Thyroid gland (tissue), 4 donors: ENCODE results near the gene CYP1A1. TPM values are rescaled to one million over a fixed set of nuclear protein-coding genes. Genes with fewer than 3 reads are reported as not detected.

Experiments
- DNase-seq, 2 donors: peaks; one replicate each; pipeline ENCODE4 v3.0.0-alpha.2; 2019
- H3K27ac ChIP-seq, 3 donors: fragments of 200-600 bp; sonication (generic); 1 replicate in 2 of 3; 2 replicates in 1 of 3; pipeline ENCODE4 v1.5.1; 2016 to 2019; ENCODE audit warnings: mild to moderate bottlenecking in 1 of 3, moderate library complexity in 1 of 3
- H3K27me3 ChIP-seq: fragments of 200-600 bp; sonication (generic); one replicate; pipeline ENCODE4 v1.5.1; 2019
- H3K36me3 ChIP-seq, 2 donors: fragments of 200-600 bp; sonication (generic); one replicate each; pipeline ENCODE4 v1.5.1; 2016 to 2019
- H3K4me1 ChIP-seq, 2 donors: fragments of 200-600 bp; sonication (generic); one replicate each; pipeline ENCODE4 v1.5.1; 2017 to 2019
- H3K4me3 ChIP-seq, 3 donors: fragments of 200-600 bp; sonication (generic); replicated peaks in 1 of 3; 1 replicate in 2 of 3; 2 replicates in 1 of 3; pipeline ENCODE4 v1.5.1; 2016; ENCODE audit warnings: mild to moderate bottlenecking in 1 of 3
- H3K9me3 ChIP-seq: fragments of 200-600 bp; sonication (generic); one replicate; pipeline ENCODE4 v1.5.1; 2017
- POLR2A ChIP-seq, 2 donors: fragments of 450-650 bp; IDR thresholded peaks; one replicate each; pipeline ENCODE4 v1.6.1; 2017; ENCODE audit warnings: antibody characterized with exemption in 2 of 2, mild to moderate bottlenecking in 2 of 2, moderate library complexity in 1 of 2
- WGBS, 2 donors: methylation state at CpG; one replicate each; pipeline ENCODE4 v1.1.5; 2017; 5-methylcytosine and 5-hydroxymethylcytosine counted together
- intact Hi-C: fragments of 100-400 bp; cut with DNase I; formaldehyde crosslinking; loops from one replicate; pipeline ENCODE4 v1.15.1; 2023
- total RNA-seq, 4 donors: library from RNA; depleted of rRNA; stranded (reverse); fragments of >200 nt; gene quantifications; one replicate each; pipeline ENCODE4 v1.2.3, GENCODE V29; 2016
- TF ChIP-seq, protein P1 (sequence below), 6 experiments: fragments of 200-600 bp in 3 of 6; fragments of 450-650 bp in 3 of 6; sonication (generic) in 3 of 6; IDR thresholded peaks; one replicate each; pipeline ENCODE4 v1.5.1; 2016 to 2019; ENCODE audit warnings: antibody characterized with exemption in 6 of 6, mild to moderate bottlenecking in 2 of 6, inconsistent platforms in 1 of 6, moderate library complexity in 1 of 6

The CYP1A1 gene, protein sequence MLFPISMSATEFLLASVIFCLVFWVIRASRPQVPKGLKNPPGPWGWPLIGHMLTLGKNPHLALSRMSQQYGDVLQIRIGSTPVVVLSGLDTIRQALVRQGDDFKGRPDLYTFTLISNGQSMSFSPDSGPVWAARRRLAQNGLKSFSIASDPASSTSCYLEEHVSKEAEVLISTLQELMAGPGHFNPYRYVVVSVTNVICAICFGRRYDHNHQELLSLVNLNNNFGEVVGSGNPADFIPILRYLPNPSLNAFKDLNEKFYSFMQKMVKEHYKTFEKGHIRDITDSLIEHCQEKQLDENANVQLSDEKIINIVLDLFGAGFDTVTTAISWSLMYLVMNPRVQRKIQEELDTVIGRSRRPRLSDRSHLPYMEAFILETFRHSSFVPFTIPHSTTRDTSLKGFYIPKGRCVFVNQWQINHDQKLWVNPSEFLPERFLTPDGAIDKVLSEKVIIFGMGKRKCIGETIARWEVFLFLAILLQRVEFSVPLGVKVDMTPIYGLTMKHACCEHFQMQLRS
- under 1 TPM in 2 of 4 donors, not detected in 2; 0.54 to 0.78 TPM for total RNA-seq

DNA sequence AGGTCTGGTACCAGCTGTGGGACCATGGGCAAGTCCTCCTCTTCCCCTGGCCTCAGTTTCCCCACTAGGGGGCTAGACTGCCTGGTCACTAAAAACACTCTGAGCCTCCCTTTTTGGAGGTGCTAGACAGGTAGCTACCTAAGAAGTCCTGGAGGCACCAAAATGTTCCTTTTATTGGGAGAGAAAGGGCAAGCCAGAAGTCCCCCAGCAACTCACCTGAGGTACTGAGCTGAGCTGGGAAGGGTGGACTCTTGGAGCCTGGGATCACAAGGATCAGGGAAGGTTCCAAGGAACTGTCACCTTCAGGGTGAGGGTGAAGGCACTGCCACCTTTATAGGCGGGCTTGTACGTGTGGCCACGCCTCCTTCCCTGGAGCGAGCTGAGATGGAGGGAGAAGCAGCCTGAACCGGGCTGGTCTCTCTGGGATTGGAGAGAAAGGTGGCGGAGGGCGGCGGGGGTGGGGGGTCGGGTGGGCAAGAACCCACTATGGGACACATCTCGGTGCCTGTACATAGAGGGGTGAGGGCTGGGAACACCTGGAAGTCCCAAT lies at the start of gene CYP1A1:
CYP1A1 (minus strand) TSS at position 304 of the 550 bp plus-strand sequence. CDS start 2,431 bp downstream, outside the sequence.
- Histone ChIP-seq H3K9me3 (no peaks in the 10 kb centered on the region), H3K27ac (no peak within 1 kb of the TSS), H3K4me1 (peaks cover 14 to 21% of the 10 kb centered on the region in 2 donors), H3K4me3 (peak within 1 kb of the TSS; percentile 44 to 55 (median 47)), H3K36me3 (no peaks in the 10 kb centered on the region), H3K27me3 (no peaks in the 10 kb centered on the region)
- intact Hi-C loops, result no loop called here
- WGBS, 2 donors, result 0 to 3% methylated on average over 9 to 10 of the region's 10 CpGs
- DNase-seq, result peak; percentile 67 to 69
- no peak for TF ChIP-seq POLR2A (IDR thresholded peaks at IDR 0.05)
- TF ChIP-seq, protein P1, sequence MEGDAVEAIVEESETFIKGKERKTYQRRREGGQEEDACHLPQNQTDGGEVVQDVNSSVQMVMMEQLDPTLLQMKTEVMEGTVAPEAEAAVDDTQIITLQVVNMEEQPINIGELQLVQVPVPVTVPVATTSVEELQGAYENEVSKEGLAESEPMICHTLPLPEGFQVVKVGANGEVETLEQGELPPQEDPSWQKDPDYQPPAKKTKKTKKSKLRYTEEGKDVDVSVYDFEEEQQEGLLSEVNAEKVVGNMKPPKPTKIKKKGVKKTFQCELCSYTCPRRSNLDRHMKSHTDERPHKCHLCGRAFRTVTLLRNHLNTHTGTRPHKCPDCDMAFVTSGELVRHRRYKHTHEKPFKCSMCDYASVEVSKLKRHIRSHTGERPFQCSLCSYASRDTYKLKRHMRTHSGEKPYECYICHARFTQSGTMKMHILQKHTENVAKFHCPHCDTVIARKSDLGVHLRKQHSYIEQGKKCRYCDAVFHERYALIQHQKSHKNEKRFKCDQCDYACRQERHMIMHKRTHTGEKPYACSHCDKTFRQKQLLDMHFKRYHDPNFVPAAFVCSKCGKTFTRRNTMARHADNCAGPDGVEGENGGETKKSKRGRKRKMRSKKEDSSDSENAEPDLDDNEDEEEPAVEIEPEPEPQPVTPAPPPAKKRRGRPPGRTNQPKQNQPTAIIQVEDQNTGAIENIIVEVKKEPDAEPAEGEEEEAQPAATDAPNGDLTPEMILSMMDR (IDR thresholded peaks at IDR 0.05), result no peak

DNA sequence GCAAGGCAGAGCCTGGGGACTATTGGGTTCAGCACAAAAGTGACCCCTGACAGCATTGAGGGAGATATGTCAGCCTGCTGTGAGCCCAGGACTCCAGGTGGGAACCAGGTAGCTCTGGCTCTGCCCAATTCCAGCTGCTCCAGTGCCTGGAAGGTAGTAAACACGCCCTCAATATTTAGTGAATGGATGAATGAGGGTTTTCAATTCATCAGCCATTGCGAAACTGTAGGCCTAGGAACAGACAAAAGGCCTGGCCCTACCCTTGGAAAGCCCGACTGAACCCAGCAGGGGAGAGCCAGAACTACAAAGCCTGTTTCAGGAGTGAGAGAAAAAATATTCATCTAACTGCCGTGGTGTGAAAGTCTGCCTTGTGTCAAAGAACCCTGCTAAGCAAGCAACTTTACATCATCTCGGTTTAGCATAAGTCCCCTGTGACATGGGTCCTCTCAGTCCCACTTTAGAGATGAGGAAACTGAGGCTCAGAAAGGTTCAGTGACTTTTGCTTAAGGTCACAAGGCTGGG lies 48.5 kb upstream of the CYP1A1 start:
- intact Hi-C loops, result loop anchor here (2.0 to 5.0 kb wide), 3 partner anchors 64 to 179 kb away; partner anchors contain the start of gene FAM219B
- DNase-seq, result no peak
- H3K27ac ChIP-seq, result no peak overlapping the region
- no peaks in the 10 kb centered on the region for H3K36me3 ChIP-seq
- H3K4me1 ChIP-seq, result peaks cover 0 to 18% of the 10 kb centered on the region in 2 donors
- H3K4me3 ChIP-seq, result no peak overlapping the region
- H3K9me3 ChIP-seq, result no peaks in the 10 kb centered on the region
- TF ChIP-seq, protein P1 (IDR thresholded peaks at IDR 0.05), result no peak
- TF ChIP-seq POLR2A (IDR thresholded peaks at IDR 0.05), result no peak
- WGBS, 2 donors, result 79 to 87% methylated on average over 5 of the region's 5 CpGs
- no peaks in the 10 kb centered on the region for H3K27me3 ChIP-seq

DNA sequence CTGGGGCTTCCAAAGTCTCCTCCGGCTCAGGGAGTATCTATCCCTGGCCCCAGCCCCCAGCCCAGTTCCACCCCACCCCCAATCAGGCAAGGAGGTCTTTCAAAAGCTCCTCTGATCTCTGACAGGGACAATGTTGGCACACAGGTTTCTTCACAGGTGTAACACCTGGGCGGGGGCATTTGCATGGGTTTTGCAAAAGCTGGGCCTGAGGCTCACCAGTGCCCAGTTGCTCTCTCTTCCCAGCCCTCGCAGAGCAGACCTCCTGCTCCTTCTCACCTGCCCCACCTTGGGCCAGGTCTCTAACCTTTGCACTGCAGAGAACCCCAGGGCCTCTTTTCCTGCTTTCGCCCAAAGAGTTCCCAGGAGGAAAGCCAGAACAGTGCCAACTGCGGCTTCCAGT lies 48.0 kb upstream of the CYP1A1 start:
- intact Hi-C loops, result loop anchor here (2.0 to 5.0 kb wide), 3 partner anchors 64 to 179 kb away; partner anchors contain the start of gene FAM219B
- Histone ChIP-seq H3K36me3 (no peaks in the 10 kb centered on the region), H3K9me3 (no peaks in the 10 kb centered on the region), H3K4me3 (no peak overlapping the region), H3K4me1 (peaks cover 0 to 22% of the 10 kb centered on the region in 2 donors), H3K27me3 (no peaks in the 10 kb centered on the region), H3K27ac (no peak overlapping the region)
- TF ChIP-seq POLR2A (IDR thresholded peaks at IDR 0.05), result no peak
- TF ChIP-seq, protein P1 (IDR thresholded peaks at IDR 0.05), result no peak
- 86 to 90% methylated on average over 4 to 5 of the region's 5 CpGs for WGBS, 2 donors
- no peak for DNase-seq

DNA sequence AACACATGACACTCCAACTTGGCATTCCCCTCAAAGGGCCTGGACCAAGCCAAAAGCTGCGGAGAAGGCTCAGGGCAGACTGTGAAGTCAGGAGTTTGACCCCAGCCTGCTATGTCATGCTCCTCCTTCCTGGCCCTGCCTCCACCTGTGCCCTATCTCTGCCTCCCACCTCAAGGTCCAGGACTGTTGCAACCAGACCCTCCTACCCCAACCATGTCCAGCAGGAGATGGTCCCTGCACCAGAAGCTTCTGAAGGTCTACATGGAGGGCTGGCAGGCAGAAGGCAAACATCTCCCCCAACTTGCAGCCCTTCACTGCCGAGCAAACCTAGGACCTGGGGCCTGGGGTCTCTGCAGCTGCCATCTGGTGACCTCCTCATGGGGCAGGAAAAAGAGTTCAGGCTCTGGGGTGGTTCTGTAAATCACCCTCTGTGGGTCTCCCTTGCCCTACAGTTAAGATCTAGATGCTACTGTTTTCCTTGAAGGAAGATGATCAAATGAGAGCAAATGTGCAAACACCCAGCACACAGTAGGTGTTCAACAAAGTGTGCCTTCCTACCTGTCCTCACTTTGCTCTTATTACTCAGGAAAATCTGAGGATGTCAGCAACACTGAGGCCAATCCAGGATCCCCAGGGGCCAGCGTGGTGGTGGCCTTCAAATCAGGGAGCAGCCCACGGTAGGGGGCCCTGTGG lies 45.0 kb upstream of the CYP1A1 start:
- Histone ChIP-seq H3K36me3 (no peaks in the 10 kb centered on the region), H3K4me1 (peaks cover 0 to 8% of the 10 kb centered on the region in 2 donors), H3K9me3 (no peaks in the 10 kb centered on the region), H3K27ac (no peak overlapping the region), H3K4me3 (no peak overlapping the region), H3K27me3 (no peaks in the 10 kb centered on the region)
- intact Hi-C loops, result loop anchor here (5.0 kb wide), 2 partner anchors 67 to 182 kb away; no protein-coding TSS in a partner anchor
- no peak for TF ChIP-seq POLR2A (IDR thresholded peaks at IDR 0.05)
- TF ChIP-seq, protein P1 (IDR thresholded peaks at IDR 0.05), result no peak
- no peak for DNase-seq
- WGBS, 2 donors, result 51 to 94% methylated on average over 3 to 4 of the region's 4 CpGs
